ENCODE results near the gene PALM2AKAP2.

GRCh38 chr9:109797006-109797405 lies 17.0 kb downstream of the PALM2AKAP2 start:
- TF ChIP-seq, protein P1, sequence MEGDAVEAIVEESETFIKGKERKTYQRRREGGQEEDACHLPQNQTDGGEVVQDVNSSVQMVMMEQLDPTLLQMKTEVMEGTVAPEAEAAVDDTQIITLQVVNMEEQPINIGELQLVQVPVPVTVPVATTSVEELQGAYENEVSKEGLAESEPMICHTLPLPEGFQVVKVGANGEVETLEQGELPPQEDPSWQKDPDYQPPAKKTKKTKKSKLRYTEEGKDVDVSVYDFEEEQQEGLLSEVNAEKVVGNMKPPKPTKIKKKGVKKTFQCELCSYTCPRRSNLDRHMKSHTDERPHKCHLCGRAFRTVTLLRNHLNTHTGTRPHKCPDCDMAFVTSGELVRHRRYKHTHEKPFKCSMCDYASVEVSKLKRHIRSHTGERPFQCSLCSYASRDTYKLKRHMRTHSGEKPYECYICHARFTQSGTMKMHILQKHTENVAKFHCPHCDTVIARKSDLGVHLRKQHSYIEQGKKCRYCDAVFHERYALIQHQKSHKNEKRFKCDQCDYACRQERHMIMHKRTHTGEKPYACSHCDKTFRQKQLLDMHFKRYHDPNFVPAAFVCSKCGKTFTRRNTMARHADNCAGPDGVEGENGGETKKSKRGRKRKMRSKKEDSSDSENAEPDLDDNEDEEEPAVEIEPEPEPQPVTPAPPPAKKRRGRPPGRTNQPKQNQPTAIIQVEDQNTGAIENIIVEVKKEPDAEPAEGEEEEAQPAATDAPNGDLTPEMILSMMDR (conservative IDR thresholded peaks at IDR 0.05; ENCODE audit: low read depth in 2 of 2), result no peak
- TF ChIP-seq POLR2AphosphoS5 (IDR thresholded peaks at IDR 0.05; ENCODE audit: low read depth) (no peak), EZH2 (IDR thresholded peaks at IDR 0.05; ENCODE audit: low read depth, unreplicated experiment) (no peak), EZH2phosphoT487 (IDR thresholded peaks at IDR 0.05; ENCODE audit: unreplicated experiment) (no peak), ZNF462 (CRISPR knock-in tag; IDR thresholded peaks at IDR 0.05) (no peak)
- TF ChIP-seq, protein P2, sequence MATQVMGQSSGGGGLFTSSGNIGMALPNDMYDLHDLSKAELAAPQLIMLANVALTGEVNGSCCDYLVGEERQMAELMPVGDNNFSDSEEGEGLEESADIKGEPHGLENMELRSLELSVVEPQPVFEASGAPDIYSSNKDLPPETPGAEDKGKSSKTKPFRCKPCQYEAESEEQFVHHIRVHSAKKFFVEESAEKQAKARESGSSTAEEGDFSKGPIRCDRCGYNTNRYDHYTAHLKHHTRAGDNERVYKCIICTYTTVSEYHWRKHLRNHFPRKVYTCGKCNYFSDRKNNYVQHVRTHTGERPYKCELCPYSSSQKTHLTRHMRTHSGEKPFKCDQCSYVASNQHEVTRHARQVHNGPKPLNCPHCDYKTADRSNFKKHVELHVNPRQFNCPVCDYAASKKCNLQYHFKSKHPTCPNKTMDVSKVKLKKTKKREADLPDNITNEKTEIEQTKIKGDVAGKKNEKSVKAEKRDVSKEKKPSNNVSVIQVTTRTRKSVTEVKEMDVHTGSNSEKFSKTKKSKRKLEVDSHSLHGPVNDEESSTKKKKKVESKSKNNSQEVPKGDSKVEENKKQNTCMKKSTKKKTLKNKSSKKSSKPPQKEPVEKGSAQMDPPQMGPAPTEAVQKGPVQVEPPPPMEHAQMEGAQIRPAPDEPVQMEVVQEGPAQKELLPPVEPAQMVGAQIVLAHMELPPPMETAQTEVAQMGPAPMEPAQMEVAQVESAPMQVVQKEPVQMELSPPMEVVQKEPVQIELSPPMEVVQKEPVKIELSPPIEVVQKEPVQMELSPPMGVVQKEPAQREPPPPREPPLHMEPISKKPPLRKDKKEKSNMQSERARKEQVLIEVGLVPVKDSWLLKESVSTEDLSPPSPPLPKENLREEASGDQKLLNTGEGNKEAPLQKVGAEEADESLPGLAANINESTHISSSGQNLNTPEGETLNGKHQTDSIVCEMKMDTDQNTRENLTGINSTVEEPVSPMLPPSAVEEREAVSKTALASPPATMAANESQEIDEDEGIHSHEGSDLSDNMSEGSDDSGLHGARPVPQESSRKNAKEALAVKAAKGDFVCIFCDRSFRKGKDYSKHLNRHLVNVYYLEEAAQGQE (IDR thresholded peaks at IDR 0.05; ENCODE audit: unreplicated experiment), result no peak

All from GM23338 (cell line).